ENCODE data around the gene TBC1D21.

DNA sequence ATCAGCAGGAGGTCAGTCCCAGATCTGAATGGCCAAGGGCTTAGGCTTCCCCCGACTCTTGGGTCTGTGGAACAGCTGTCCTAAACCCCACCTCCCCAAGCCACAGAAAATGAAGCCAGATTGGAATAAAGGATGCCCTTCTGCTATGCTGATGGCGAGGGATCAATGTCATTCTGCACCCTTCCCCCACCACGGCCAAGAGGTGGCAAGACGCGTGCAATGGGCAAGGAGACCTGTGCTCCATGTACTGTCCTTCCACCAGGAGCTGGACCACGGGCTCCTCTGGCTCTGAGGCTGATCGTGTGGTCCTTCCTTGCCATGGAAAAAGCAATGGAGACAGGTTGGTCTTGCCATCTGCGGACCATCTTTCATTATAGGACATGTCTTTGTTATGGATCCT is 32.6 kb upstream of the TBC1D21 start:
- TF ChIP-seq CBX3 (IDR thresholded peaks at IDR 0.05; ENCODE audit: borderline replicate concordance, low read depth) (no peak), HDAC2 (IDR thresholded peaks at IDR 0.05) (no peak), POLR2AphosphoS5 (IDR thresholded peaks at IDR 0.05; ENCODE audit: low read length) (no peak), ZNF24 (IDR thresholded peaks at IDR 0.05) (no peak), YY1 (IDR thresholded peaks at IDR 0.05; ENCODE audit: low read depth, low read length) (no peak), DPF2 (IDR thresholded peaks at IDR 0.05) (no peak)
- TF ChIP-seq, protein P1, sequence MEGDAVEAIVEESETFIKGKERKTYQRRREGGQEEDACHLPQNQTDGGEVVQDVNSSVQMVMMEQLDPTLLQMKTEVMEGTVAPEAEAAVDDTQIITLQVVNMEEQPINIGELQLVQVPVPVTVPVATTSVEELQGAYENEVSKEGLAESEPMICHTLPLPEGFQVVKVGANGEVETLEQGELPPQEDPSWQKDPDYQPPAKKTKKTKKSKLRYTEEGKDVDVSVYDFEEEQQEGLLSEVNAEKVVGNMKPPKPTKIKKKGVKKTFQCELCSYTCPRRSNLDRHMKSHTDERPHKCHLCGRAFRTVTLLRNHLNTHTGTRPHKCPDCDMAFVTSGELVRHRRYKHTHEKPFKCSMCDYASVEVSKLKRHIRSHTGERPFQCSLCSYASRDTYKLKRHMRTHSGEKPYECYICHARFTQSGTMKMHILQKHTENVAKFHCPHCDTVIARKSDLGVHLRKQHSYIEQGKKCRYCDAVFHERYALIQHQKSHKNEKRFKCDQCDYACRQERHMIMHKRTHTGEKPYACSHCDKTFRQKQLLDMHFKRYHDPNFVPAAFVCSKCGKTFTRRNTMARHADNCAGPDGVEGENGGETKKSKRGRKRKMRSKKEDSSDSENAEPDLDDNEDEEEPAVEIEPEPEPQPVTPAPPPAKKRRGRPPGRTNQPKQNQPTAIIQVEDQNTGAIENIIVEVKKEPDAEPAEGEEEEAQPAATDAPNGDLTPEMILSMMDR (IDR thresholded peaks at IDR 0.05 in 2 of 3, conservative IDR thresholded peaks at IDR 0.05 in 1 of 3; ENCODE audit: control insufficient read depth in 2 of 3, extremely low read depth in 1 of 3, insufficient read depth in 1 of 3, low read depth in 3 of 3, low read length in 3 of 3): no peak
- TF ChIP-seq, protein P2, sequence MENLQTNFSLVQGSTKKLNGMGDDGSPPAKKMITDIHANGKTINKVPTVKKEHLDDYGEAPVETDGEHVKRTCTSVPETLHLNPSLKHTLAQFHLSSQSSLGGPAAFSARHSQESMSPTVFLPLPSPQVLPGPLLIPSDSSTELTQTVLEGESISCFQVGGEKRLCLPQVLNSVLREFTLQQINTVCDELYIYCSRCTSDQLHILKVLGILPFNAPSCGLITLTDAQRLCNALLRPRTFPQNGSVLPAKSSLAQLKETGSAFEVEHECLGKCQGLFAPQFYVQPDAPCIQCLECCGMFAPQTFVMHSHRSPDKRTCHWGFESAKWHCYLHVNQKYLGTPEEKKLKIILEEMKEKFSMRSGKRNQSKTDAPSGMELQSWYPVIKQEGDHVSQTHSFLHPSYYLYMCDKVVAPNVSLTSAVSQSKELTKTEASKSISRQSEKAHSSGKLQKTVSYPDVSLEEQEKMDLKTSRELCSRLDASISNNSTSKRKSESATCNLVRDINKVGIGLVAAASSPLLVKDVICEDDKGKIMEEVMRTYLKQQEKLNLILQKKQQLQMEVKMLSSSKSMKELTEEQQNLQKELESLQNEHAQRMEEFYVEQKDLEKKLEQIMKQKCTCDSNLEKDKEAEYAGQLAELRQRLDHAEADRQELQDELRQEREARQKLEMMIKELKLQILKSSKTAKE (IDR thresholded peaks at IDR 0.05; ENCODE audit: low read depth, poor library complexity, severe bottlenecking): no peak
